ENCODE measurements around the gene POLR2J2. TPM values are rescaled to one million over a fixed set of nuclear protein-coding genes. Genes with fewer than 3 reads are reported as not detected.
A peak's percentile ranks its signal among the peaks of the same experiment; 100 is the strongest.
"Not testable (repeated sequence)": the region's sequence is repeated elsewhere in the genome, so short reads cannot be mapped to it uniquely, and the experiment has no call there.

Gene POLR2J2
- total RNA-seq, 2 experiments from 2014 or later, result 76.6 to 81.3 TPM

DNA sequence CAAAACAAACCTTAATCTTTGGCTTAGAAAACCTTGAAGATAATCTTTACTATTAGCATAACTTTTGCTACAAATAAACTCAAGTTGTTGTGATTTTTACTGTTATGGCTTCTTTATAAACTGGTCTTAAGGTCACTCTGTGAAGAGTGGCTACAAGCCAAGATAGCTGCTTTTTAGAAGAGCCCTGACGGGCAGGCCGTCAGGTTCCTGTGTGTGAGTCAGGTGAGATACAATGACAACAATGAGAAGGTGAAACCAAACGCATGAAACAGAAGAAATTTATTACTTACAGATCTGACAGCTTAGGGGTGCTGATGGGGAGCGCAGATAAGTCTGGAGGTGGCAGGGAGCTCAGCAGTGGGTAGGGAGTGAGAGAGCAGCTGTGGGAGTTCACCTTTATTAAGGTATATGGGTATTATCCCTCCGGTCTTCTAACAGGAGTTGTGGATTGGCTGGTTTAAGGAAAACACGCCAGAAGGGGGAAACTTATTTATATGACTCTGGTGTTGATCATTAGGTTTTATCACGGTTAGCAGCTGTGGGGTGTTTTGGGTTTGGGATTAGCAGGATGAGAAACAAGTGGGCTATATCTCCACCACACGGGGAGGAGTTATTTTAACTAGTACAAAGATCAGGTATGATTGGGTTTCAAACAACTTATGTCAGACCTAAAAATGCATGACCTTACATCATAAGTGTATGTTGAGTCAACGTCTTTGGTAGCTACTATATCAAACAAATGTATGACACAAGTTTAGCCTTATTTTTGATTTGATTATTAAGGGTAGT lies 27.7 kb upstream of the POLR2J2 start:
- DNase-seq; H3K4me3 Mint-ChIP-seq; H3K4me3 ChIP-seq (ENCODE audit: low read length); intact Hi-C loops (cut with DNase I, micrococcal nuclease); H3K4me1 Mint-ChIP-seq (ENCODE audit: low read depth); POLR2A ChIA-PET; H3K36me3 ChIP-seq (ENCODE audit: insufficient read depth, low read length); H3K27ac Mint-ChIP-seq; CTCF ChIA-PET; H3K9me3 Mint-ChIP-seq; H3K27me3 Mint-ChIP-seq; H3K36me3 Mint-ChIP-seq (ENCODE audit: low read depth); ATAC-seq (ENCODE audit: poor library complexity); H3K4me1 ChIP-seq (ENCODE audit: insufficient read depth, low read length); H3K27ac ChIP-seq (ENCODE audit: low read depth in 1 of 2, low read length in 2 of 2); H3K27me3 ChIP-seq (ENCODE audit: control insufficient read depth in 1 of 2, insufficient read depth in 2 of 2, low read length in 2 of 2); H3K9me3 ChIP-seq (ENCODE audit: control insufficient read depth in 1 of 2, insufficient read depth in 1 of 2, low read length in 2 of 2): not testable (repeated sequence)

DNA sequence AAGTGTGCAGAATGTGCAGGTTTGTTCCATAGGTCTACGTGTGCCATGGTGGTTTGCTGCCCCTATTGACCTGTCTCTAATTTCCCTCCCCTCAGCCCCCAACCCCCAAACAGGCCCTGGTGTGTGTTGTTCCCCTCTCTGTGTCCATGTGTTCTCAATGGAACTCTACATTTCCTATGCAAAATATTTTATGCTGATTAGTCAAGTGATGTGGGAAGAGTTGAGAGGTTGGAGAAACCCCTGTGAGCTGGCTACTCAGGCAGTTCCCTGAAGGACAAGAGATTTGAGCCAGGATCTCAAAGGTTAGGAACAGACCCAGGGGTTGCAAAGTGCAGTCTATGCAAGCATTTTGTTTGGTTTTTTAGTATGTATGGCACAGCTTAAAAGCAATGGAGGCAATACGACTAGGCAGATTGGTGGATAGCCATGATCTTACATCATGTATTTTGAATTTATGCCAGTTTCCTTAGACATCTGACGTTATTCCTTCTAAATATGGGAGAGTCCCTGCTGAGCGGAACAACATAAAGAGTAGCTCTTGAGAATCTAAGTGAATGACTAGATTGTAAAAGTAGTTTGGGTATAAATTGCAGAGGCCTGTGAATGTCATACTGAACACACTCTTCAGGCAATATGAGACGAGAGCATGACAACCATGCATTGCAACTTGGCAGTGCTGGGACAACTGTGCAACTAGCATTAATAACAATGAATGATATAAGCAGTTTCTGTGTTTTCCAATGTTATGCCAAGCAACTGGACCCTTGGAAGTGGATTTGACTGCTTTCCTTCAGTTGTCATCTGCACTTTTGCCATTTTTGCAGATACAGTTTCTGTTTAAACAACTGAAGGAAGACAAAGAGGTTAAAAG lies 26.4 kb upstream of the POLR2J2 start:
- H3K27ac ChIP-seq (ENCODE audit: low read depth in 1 of 2, low read length in 2 of 2); H3K9me3 ChIP-seq (ENCODE audit: control insufficient read depth in 1 of 2, insufficient read depth in 1 of 2, low read length in 2 of 2); ATAC-seq (ENCODE audit: poor library complexity); POLR2A ChIA-PET; H3K27me3 ChIP-seq (ENCODE audit: control insufficient read depth in 1 of 2, insufficient read depth in 2 of 2, low read length in 2 of 2); H3K9me3 Mint-ChIP-seq; H3K27ac Mint-ChIP-seq; H3K4me3 Mint-ChIP-seq; H3K4me1 Mint-ChIP-seq (ENCODE audit: low read depth); DNase-seq; H3K27me3 Mint-ChIP-seq; intact Hi-C loops (cut with DNase I, micrococcal nuclease); CTCF ChIA-PET; H3K4me1 ChIP-seq (ENCODE audit: insufficient read depth, low read length); H3K4me3 ChIP-seq (ENCODE audit: low read length); H3K36me3 Mint-ChIP-seq (ENCODE audit: low read depth); H3K36me3 ChIP-seq (ENCODE audit: insufficient read depth, low read length): not testable (repeated sequence)

DNA sequence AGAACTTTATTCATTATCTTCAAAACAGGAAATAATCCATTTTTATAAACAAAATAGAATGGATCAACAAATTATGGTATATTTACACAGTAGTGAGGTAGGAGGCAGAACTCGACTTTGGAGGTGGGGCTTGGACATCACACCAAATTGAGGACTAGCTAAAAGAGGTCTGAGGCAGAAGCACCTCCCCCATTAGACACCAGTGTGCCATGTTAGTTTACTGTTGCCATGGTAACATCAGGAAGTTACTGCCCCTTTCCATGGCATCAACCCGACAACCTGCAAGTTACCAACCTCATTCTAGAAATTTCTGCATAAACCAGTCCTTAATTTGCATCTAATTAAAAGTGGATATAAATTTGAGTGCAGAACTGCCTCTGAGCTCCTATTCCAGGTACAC lies 24.5 kb upstream of the POLR2J2 start:
- H3K4me3 ChIP-seq (ENCODE audit: low read length); H3K4me1 Mint-ChIP-seq (ENCODE audit: low read depth); H3K9me3 Mint-ChIP-seq; intact Hi-C loops (cut with DNase I, micrococcal nuclease); H3K36me3 ChIP-seq (ENCODE audit: insufficient read depth, low read length); H3K27ac ChIP-seq (ENCODE audit: low read depth in 1 of 2, low read length in 2 of 2); H3K4me1 ChIP-seq (ENCODE audit: insufficient read depth, low read length); H3K27me3 Mint-ChIP-seq; H3K36me3 Mint-ChIP-seq (ENCODE audit: low read depth); DNase-seq; H3K27me3 ChIP-seq (ENCODE audit: control insufficient read depth in 1 of 2, insufficient read depth in 2 of 2, low read length in 2 of 2); ATAC-seq (ENCODE audit: poor library complexity); H3K27ac Mint-ChIP-seq; CTCF ChIA-PET; H3K9me3 ChIP-seq (ENCODE audit: control insufficient read depth in 1 of 2, insufficient read depth in 1 of 2, low read length in 2 of 2); H3K4me3 Mint-ChIP-seq; POLR2A ChIA-PET: not testable (repeated sequence)

DNA sequence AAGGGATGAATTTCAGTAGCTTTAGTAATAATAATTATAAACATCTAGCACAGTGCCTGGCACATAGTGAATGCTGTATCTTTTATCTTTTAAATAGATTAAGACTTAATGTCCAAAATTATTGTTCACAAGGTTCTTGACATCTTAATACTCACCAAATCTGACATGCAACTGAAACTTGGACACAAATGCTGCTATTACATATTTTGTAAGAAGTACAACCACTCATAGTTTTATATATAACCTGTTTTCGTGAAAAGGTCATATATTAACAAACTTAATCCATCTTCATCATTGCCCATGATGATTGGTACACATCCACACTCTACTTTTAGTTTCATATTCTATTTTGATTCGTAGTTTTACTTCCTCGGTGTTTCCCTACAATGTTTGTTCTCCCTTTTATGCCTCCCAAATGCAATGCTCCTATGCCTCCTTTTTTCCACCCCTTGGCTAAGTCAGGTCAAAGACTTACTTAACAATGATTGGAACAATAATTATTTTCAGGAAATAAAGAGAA lies 23.6 kb upstream of the POLR2J2 start:
- H3K36me3 Mint-ChIP-seq (ENCODE audit: low read depth); H3K27ac ChIP-seq (ENCODE audit: low read depth in 1 of 2, low read length in 2 of 2); DNase-seq; H3K4me1 ChIP-seq (ENCODE audit: insufficient read depth, low read length); ATAC-seq (ENCODE audit: poor library complexity); H3K4me1 Mint-ChIP-seq (ENCODE audit: low read depth); H3K4me3 ChIP-seq (ENCODE audit: low read length); H3K9me3 Mint-ChIP-seq; POLR2A ChIA-PET; H3K27me3 Mint-ChIP-seq; H3K36me3 ChIP-seq (ENCODE audit: insufficient read depth, low read length); H3K9me3 ChIP-seq (ENCODE audit: control insufficient read depth in 1 of 2, insufficient read depth in 1 of 2, low read length in 2 of 2); intact Hi-C loops (cut with DNase I, micrococcal nuclease); H3K4me3 Mint-ChIP-seq; H3K27me3 ChIP-seq (ENCODE audit: control insufficient read depth in 1 of 2, insufficient read depth in 2 of 2, low read length in 2 of 2); CTCF ChIA-PET; H3K27ac Mint-ChIP-seq: not testable (repeated sequence)

DNA sequence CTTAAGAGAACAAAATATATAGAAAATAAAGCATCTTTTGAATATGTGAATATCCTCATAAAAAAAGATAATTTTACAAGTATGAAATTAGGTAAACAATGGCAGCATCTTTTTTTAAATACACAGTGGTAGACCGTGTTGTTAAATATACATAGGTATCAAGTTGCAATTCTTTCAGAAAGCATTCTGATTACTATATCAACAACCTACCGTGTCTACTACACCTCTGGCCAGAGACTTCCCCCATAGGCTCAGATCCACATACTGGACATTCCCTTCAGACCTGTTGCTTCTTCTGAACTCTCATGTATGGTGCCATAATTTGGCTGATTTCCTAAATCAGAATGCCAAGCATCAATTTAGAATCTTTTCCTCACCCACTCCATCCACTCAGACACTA lies 22.5 kb upstream of the POLR2J2 start:
- H3K27me3 ChIP-seq (ENCODE audit: control insufficient read depth in 1 of 2, insufficient read depth in 2 of 2, low read length in 2 of 2); H3K4me1 ChIP-seq (ENCODE audit: insufficient read depth, low read length); intact Hi-C loops (cut with DNase I, micrococcal nuclease); H3K36me3 ChIP-seq (ENCODE audit: insufficient read depth, low read length); H3K27ac Mint-ChIP-seq; H3K9me3 ChIP-seq (ENCODE audit: control insufficient read depth in 1 of 2, insufficient read depth in 1 of 2, low read length in 2 of 2); H3K27me3 Mint-ChIP-seq; H3K4me3 Mint-ChIP-seq; H3K4me3 ChIP-seq (ENCODE audit: low read length); POLR2A ChIA-PET; ATAC-seq (ENCODE audit: poor library complexity); H3K36me3 Mint-ChIP-seq (ENCODE audit: low read depth); CTCF ChIA-PET; H3K27ac ChIP-seq (ENCODE audit: low read depth in 1 of 2, low read length in 2 of 2); H3K4me1 Mint-ChIP-seq (ENCODE audit: low read depth); DNase-seq; H3K9me3 Mint-ChIP-seq: not testable (repeated sequence)

DNA sequence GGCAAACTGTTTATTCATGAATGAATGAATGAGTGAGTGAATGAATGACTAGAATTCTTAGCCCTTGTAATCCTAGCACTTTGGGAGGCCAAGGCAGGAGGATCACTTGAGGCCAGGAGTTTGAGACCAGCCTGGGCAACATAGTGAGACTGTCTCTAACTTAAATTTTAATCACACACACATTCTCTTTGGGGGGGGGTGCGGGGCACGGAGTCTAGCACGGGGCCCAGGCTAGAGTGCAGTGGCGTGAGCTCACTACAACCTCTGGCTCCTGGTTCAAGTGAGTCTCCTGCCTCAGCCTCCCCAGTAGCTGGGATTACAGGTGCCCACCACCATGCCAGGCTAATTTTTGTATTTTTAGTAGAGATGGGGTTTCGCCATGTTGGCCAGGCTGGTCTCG lies 19.1 kb upstream of the POLR2J2 start:
- CTCF ChIA-PET, result not testable (repeated sequence)

More for the DNA sequence above, 19.1 kb upstream of the POLR2J2 start:
- H3K4me1 ChIP-seq (ENCODE audit: insufficient read depth, low read length); H3K4me3 Mint-ChIP-seq; H3K27me3 Mint-ChIP-seq; DNase-seq; H3K36me3 Mint-ChIP-seq (ENCODE audit: low read depth); intact Hi-C loops (cut with DNase I, micrococcal nuclease); H3K36me3 ChIP-seq (ENCODE audit: insufficient read depth, low read length); H3K4me1 Mint-ChIP-seq (ENCODE audit: low read depth); ATAC-seq (ENCODE audit: poor library complexity); H3K4me3 ChIP-seq (ENCODE audit: low read length); H3K9me3 Mint-ChIP-seq; H3K27ac ChIP-seq (ENCODE audit: low read depth in 1 of 2, low read length in 2 of 2); H3K9me3 ChIP-seq (ENCODE audit: control insufficient read depth in 1 of 2, insufficient read depth in 1 of 2, low read length in 2 of 2); POLR2A ChIA-PET; H3K27me3 ChIP-seq (ENCODE audit: control insufficient read depth in 1 of 2, insufficient read depth in 2 of 2, low read length in 2 of 2): not testable (repeated sequence)
- H3K27ac Mint-ChIP-seq, result peak overlapping the region; percentile 75
